ENCODE data around the gene GPR142. TPM values are rescaled to one million over a fixed set of nuclear protein-coding genes. Genes with fewer than 3 reads are reported as not detected.

Gene GPR142
- total RNA-seq, 1 donor from 2014 or later, result not detected

DNA sequence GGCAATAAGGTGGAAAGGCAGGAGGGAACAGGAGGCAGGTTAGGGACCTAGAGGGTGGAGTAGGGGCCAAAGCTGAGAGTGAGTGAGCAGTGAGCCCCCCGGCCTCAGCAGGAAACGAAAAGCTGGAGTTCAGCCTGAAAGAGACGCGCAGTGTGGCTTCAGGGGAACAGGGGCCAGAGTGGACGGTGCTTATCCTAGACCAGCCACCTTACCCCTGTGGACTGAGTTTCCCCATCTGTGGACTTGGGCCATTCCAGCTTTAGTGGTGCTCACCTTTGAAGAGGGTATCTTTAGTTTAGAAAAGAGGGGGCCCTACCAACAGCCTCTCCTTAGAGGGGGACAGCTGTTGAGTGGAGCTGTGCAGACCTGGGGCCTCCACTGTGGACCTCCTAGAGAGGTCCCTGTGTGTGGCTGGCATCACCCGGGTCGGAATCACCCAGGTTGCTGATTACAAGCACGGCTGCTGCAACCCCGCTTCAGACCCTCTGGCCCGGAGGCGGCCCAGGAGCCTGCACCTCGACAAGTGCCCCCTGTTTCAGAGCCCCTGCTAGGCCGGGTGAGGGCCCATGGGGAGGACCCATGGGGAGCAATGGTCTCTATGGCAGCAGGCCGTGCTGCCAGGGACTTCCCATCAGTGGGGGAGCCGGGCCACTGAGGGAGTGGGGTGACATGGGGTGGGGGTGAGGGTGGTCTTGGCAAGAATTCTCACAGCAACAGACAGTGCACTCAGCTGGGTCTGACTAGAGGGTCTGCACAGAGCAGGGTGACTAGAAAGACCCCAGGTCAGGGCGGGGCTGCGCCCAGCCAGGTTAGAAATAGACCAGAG lies 2.6 kb downstream of the GPR142 start:
- DNase-seq (ENCODE audit: low read depth in 2 of 2), result no peak

DNA sequence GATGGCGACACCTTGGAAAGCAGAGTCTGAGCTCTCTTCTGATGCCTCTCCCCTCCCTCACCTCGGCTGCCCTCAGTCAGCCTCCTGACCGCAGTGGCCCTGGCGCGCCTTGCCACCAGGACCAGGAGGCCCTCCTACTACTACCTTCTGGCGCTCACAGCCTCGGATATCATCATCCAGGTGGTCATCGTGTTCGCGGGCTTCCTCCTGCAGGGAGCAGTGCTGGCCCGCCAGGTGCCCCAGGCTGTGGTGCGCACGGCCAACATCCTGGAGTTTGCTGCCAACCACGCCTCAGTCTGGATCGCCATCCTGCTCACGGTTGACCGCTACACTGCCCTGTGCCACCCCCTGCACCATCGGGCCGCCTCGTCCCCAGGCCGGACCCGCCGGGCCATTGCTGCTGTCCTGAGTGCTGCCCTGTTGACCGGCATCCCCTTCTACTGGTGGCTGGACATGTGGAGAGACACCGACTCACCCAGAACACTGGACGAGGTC lies 4.4 kb downstream of the GPR142 start:
- no peak for DNase-seq (ENCODE audit: low read depth in 2 of 2)

DNA sequence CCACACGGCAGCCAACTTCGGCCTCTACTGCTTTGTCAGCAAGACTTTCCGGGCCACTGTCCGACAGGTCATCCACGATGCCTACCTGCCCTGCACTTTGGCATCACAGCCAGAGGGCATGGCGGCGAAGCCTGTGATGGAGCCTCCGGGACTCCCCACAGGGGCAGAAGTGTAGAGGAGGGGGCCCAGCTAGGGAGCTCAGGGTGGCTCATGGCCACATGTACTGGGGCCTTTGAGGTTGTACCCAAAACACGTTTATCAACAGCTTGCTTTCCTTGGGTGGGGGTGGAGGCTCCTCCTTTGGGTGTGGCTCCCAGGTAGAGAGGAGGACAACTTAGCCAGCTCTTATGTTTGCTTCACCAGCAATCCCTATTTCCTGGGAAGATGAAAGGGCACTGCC lies 5.1 kb downstream of the GPR142 start:
- DNase-seq (ENCODE audit: low read depth in 2 of 2), result no peak

DNA sequence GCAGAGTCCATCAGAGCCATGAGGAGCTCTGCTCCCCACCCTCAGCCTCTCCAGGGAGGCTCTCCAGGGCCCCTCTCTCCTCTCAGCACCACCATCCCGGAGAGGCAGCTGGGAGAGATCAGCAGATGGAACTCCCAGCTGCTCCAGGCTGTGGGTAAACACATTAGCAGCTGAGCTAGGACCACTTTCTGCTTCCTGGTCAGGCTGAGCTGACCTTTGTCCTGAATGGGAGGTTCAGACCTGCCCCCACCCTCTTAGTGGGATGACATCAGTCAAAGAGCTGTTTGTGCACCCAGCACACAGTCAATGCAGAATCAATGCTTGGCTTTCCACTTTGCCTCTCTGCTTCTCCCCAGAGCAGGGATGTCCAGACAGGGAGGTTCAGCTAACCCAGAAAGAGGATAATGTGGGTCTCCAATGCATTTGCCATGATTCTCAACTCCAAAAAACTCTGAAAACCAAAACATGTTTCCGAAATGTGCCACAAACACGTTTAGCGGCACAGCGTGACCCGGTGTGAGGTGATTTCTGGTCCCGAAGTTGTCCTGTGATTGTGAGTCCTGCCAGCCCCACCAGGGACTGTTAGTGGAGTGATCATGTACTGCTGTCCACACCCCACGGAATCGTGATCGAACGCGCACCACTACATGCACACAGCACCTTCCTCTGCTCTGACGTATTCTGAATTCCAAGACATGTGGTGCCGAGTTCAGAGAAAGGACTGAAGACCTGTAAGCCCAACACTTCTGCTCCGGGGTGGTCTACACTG lies 6.7 kb downstream of the GPR142 start:
- no peak for DNase-seq (ENCODE audit: low read depth in 2 of 2)

DNA sequence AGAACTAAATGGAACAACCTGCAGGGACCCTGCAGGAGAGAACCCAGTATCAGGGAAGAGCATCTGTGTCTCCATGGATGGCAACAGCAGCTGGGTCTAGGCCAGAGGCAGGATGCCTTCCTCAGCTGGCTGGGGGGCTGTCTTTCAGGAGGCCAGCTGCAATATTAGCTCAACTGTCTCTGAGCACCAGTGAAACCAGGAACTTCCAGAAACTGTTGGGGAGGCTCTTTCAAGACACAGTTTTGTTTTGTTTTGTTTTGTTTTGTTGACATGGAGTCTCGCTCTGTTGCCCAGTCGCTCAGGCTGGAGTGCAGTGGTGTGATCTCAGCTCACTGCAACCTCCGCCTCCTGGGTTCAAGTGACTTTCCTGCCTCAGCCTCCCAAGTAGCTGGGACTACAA lies 7.6 kb downstream of the GPR142 start:
- no peak for DNase-seq (ENCODE audit: low read depth in 2 of 2)

DNA sequence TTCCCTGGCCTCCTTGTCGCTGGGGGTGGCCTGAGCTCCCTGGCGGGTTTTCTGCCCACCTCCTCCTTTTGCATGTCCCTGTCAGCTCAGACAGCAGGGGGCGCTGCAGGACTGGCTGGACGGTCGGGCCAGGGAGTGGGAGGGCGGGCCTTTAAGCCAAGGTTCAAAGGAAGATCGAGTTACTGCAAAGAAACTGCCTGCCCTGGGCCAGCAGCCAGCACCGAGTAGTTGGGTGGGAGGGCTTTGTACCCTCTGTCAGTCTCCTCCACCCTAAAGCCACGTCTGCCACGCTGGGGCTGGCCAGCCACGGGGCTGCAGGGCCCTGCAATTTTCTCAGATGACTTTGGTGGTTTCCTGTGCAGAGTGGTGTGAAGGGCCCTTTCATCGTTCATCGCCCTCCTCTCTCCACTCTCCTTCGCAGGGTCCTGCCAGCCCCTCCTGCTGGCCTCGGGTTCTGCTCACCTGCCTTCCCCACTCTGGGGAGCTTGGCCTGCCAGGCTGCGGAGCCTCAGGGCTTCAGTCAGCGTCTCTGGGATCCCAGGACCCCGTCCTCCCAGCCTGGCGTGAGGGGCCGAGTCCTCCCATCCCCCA lies 12.3 kb downstream of the GPR142 start:
- DNase-seq (ENCODE audit: low read depth in 2 of 2), result peak; percentile 75 to 85

DNA sequence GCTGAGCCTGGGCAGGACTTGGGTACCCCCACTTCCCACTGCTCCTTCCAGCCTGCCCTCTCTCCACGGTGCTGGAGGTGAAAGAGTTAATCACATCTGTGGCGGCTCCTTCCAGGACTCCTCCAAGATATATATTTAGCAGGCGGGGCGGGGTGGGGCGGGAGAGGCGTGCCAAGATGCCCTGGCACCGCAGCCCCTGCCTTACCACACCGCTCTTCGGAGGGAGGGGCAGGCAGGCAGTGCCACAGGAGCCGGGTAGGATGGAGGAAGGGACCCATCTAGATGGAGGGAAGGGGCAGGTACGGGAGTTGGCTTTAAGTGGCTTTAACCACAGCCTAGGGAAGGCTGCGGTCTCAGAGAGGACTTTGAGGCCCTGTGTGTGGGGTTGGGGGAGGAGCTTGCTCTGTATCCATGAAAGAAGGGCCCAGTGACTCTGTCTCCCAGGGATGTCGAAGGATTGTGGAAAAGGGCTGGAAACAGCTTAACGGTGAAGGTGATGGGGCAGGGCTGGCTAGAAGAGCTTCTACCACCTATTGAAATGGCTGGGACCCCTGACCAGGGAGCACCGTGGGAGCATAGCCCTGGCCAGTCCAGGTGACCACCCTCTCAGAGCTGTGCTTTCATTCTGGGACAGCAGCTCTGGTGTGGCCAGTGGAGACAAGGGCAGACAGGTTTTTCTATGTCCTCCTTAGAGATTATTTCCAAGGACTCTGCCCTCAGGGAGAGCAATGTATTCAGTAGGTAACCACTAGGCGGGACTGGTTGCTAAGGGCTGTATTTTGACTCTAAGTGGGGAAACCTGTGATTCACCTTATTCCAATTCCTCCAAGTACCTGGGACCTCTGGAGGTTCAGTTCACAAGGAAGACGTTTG lies 13.0 kb downstream of the GPR142 start:
- no peak for DNase-seq (ENCODE audit: low read depth in 2 of 2)

DNA sequence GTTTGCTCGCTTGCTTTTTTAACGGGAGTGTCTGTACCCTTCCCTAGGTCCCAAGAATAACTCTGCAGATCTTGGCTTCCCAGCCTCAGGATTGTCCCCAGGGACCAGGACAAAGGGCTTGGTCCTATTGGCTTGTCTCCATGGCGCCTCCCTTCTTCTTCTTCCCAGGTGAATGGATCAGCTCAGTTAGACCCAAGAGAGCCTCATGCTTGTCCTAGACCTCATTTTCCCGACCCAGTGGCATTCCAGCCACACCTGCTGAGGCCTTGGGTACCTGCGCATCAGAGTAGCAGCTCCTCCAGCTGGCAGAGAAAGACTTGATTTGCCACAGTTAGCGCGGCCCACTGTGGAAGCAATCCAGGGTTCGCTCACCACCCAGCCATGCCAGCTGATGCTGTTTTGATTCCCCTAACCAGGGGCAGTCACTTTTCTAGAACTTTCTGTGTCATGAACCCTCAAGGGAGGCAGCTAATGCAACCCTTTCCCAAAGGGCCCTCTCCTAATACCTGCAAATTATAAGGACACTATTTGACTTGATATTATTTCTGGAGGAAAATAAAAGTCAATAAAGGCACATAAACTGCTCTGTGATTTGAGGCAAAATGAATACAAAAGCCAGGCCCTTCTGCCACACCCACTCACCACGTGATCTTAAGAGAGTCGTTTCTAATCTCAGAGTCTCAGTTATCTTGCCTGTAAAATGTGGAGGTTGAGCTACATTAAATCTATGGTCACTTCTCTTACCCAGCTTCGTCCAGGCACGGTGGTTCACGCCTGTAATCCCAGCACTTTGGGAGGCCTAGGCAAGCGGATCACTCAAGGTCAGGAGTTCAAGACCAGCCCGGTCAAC lies 13.9 kb downstream of the GPR142 start:
- DNase-seq (ENCODE audit: low read depth in 2 of 2), result no peak

DNA sequence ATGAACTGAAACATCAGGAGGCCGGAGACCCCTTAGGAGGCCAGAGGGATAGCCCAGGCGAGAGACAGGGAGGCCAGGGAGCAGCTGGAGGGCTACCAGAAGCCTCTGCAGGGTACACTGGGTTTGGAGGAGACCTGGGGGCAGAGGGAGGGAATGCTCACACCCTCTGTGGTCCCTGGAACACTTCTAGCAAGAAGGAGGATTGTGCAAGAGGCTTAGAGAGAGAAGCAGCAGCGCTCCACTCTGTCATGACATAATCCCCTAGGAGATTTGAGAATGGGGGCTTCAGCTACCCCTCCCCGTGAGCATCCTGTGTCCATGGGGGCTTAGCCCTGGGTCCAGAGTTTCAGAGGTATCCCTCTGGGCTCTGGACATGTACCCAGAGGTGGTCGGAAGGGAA lies 15.8 kb downstream of the GPR142 start:
- no peak for DNase-seq (ENCODE audit: low read depth in 2 of 2)

DNA sequence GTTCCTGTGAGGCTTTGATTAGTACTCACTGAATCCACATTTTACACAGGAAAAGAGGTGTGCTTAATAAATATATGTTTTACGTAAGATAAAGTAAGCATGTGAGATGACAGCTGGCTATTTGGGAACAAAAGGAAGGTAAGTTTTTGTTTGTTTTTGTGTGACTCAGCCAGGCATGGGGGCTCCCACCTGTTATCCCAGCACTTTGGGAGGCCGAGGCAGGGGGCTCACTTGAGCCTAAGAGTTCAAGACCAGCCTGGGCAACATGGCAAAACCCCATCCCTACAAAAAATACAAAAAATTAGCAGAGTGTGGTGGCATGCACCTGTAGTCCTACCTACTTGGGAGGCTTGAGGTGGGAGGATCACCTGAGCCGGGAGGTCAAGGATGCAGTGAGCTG lies 17.9 kb downstream of the GPR142 start:
- DNase-seq (ENCODE audit: low read depth in 2 of 2), result no peak

DNA sequence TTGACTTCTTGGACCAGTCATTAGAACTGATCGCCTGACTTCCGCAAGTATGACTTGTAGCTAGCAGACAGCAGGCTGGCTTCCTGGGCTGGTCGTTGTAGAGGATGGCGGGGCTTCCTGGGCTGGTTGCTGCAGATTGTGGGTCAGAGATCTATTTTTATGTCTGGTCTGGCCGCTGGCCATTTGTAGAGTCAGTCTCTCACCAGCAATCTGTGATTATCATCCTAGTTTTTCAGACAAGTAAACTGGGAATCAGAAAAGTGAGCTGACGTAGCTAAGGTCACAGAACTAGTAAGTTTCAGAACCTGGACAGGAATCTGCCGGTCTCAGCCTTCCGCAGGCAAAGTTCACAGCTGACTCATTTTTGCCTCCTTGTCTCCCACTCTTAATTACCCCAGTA lies 19.1 kb downstream of the GPR142 start:
- DNase-seq (ENCODE audit: low read depth in 2 of 2), result peak; percentile 9 to 19

DNA sequence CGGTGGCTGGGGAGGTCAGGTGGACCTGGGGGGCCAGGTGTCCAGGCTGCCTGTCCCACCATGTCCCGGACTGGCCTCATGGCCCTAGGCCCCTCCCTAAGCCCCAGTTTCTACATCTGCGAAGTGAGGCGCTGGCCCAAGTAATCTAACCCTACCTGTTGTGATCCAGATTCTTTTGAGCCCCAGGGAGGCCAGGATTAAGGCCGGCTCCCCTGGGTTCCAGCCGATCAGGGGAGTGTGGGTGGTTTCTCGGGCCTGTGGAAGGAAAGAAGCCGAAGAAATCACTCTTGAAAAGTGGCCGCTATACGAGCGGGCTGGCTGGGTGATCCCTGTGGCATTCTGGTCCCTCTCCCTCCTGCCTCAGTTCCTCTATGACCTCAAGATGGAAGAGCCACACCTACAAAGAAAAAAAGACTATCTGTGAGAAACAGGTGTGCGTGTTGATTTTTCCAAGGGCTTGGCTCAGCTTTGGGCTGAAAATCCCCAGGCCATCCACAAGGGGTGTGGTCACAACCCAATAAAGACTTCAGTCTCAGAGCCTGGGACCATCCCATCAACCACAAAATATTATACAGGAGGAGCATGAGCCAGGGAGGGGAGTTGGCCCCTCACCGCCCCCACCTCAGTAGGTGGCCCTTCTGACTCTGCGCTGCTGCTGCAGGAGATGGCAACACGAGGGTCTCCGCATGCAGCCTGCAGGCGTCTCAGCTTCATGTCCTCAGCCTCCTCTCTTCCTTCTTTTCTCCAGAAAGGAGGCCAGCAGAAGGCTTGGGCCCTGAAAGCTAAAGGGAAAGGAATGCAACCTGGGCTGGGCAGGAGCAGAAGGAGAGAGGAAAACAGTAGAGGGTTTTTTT lies 20.3 kb downstream of the GPR142 start:
- DNase-seq (ENCODE audit: low read depth in 2 of 2), result no peak

DNA sequence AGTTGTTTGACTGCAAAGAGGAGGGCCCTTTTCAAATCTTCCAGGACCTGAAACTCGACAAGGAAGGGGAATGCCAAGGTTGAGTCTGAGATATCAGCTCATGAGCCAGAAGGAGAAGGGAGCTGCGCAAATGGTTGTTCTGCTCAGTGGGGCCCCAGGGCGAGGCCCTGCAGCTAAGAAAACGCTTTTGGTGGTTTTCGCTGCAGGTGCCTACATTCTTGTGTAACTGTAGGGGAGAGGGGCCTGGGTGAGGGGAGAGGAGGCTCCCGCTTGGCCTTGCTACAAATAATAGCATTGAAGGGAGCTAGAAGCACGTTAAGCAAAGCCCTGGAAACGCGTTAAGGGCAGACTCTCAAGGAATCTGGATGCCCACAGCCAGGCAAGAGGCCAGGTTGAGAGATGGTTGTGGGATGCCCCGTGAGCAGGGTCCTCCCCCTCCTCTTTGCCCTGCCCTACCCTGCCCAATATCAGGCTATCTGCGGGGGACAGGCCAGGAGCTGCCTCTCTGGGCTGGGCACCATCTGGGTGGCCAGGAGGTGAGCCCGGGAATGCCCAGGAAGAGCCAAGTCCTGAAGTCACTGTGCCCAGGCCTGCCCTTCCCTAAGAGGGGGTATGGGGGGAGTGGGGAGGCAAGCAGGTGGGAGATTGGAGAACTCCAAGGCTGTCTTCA lies 21.9 kb downstream of the GPR142 start:
- no peak for DNase-seq (ENCODE audit: low read depth in 2 of 2)

DNA sequence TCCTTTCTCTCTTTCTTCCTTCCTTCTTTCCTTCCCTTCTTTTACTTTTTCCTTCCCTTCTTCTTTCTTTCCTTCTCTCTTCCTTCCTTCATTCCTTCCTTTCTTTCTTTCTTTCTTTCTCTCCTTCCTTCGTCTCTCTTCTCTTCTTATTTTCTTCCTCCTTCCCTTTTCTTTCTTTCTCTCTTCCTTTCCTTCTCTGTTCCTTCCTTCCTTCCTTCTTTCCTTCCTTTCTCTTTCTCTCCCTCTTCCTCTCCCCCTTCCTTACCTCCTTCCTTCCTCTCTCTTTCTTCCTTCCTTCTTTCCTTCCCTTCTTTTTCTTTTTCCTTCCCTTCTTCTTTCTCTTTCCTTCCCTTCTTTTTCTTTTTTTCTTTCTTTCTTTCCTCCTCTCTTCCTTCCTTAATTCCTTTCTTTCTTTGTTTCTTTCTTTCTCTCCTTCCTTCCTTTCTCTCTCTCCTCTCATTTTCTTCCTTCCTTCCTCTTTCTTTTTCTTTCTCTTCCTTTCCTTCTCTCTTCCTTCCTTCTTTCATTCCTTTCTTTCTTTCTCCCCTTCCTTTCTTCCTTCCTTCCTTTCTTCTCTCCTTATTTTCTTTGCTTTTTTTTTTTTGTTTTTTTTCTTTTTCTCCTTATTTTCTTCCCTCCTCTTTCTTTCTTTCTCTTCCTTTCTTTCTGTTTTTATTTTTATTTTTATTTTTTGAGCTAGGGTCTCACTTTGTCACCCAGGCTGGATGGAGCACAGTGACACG lies 22.8 kb downstream of the GPR142 start:
- DNase-seq (ENCODE audit: low read depth in 2 of 2), result no peak

DNA sequence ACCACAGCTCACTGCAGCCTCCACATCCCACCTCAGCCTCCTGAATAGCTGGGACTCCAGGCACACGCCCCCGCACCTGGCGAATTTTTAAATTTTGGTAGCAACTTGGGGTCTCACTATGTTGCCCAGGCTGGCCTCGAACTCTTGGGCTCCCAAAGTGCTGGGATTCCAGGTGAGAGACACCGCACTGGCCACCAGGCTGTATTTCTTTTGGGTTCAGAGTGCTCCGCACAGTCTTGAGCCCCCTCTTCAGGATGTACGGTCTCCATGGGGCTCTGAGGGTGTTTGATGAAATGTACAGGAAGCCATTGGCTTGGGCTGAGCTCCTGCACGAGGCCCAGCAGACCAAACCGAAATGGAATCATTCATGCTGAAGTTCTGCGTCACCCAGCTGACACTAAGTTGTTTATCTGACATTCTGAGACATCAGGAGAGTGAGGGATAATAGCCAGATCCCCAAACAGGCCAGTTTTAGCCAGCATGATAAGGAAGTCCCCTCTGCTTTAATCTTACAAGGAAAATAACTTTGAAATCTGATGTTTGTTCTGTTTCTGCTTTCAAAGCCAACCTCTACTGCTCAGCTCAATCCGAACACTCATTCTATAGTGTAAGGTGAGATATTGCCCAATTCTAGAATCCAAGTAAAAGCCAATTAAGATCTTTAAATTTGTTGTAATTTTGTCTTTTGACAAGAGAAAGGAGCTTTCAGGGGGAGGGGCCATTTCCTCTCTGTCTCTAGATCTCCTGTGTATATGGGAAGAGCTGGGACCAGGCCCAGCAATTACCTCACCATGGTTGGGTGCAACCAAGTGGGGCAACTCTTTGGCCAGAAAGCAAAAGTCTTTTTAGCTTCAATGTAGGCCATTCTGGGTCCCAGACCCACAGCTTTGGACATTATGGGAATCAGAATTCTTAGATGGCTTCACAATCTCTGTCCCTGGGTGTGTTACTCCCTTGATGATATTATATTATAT lies 23.7 kb downstream of the GPR142 start:
- no peak for DNase-seq (ENCODE audit: low read depth in 2 of 2)

DNA sequence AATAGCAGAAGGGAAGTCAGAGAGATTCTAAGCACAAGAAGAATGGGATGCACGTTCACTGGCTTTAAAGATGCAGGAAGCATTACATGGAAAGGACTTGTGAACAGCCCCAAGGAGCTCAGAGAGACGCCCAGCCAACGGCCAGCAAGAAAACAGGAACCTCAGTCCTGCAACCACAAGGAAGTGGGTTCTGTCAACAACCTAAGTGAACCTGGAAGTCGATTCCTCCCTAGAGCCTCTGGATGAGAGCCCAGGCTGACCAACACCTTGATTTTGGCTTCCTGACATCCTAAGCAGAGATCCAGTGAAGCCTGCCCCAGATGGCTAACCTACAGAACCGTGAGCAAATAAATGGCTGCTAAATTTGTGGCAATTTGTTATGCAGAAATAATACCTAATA lies 24.5 kb downstream of the GPR142 start:
- DNase-seq (ENCODE audit: low read depth in 2 of 2), result no peak

DNA sequence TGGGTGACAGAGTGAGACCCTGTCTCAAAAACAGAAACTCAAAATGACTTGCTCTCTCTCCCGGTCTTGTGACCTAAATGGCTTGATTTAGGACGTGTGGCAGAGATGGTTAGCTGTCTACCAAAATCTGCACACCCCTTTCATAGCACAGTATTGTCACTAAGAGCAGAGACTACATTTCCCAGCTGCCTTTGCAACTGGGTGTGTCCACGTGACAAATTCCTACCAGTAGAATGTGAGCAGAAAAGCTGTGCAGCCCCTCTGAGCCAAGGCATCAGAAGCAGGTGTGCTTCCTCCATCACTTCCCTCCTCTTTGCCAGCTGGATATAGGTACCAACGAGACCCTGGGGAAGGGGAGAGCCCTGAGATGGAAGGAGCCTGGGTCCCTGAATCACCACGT lies 25.5 kb downstream of the GPR142 start:
- DNase-seq (ENCODE audit: low read depth in 2 of 2), result no peak

Measured in lung microvascular endothelial cell (primary cell).